ENCODE data around the gene HEG1.

HEG1 gene

GRCh38 chr3:125078951-125079674, 23.3 kb upstream of the HEG1 start:
- H3K4me3 ChIP-seq (ENCODE audit: low read length) = no peak overlapping the region
- DNase-seq (ENCODE audit: low read depth) = no peak
- TF ChIP-seq CTCF (IDR thresholded peaks at IDR 0.05; ENCODE audit: insufficient read depth, low read depth, low read length, missing control alignments) = no peak

- no peak overlapping the region for H3K4me3 ChIP-seq (ENCODE audit: low read length)
- DNase-seq (ENCODE audit: low read depth) = no peak
- TF ChIP-seq CTCF (IDR thresholded peaks at IDR 0.05; ENCODE audit: insufficient read depth, low read depth, low read length, missing control alignments) = no peak
These were observed 22.1 kb upstream of the HEG1 start for GRCh38 chr3:125077864-125078263.

GRCh38 chr3:125076464-125076863, 20.7 kb upstream of the HEG1 start:
- no peak for DNase-seq (ENCODE audit: low read depth)
- no peak overlapping the region for H3K4me3 ChIP-seq (ENCODE audit: low read length)
- no peak for TF ChIP-seq CTCF (IDR thresholded peaks at IDR 0.05; ENCODE audit: insufficient read depth, low read depth, low read length, missing control alignments)

GRCh38 chr3:125075738-125076137, 19.9 kb upstream of the HEG1 start:
- no peak for TF ChIP-seq CTCF (IDR thresholded peaks at IDR 0.05; ENCODE audit: insufficient read depth, low read depth, low read length, missing control alignments)
- no peak for DNase-seq (ENCODE audit: low read depth)
- no peak overlapping the region for H3K4me3 ChIP-seq (ENCODE audit: low read length)

- TF ChIP-seq CTCF (IDR thresholded peaks at IDR 0.05; ENCODE audit: insufficient read depth, low read depth, low read length, missing control alignments) = no peak
- DNase-seq (ENCODE audit: low read depth) = no peak
- H3K4me3 ChIP-seq (ENCODE audit: low read length) = no peak overlapping the region
These were observed 17.7 kb upstream of the HEG1 start for GRCh38 chr3:125073390-125073905.

- no peak for DNase-seq (ENCODE audit: low read depth)
- H3K4me3 ChIP-seq (ENCODE audit: low read length) = no peak overlapping the region
- TF ChIP-seq CTCF (IDR thresholded peaks at IDR 0.05; ENCODE audit: insufficient read depth, low read depth, low read length, missing control alignments) = no peak
These were observed 17.1 kb upstream of the HEG1 start for GRCh38 chr3:125072749-125073389.

Measured in epithelial cell of esophagus (primary cell).